Glutamatergic neuron (in vitro differentiated cells): Measurements from ENCODE around the gene CYLD. TPM values are rescaled to one million over a fixed set of nuclear protein-coding genes. Genes with fewer than 3 reads are reported as not detected.

Experiments used
- DNase-seq: peaks from one replicate; pipeline ENCODE4 v3.0.0; 2022
- H3K27ac Mint-ChIP-seq: one replicate; pipeline ENCODE4 v1.8.0; 2020; ENCODE audit warnings: mild to moderate bottlenecking, mixed read lengths, inconsistent platforms; ENCODE audit not compliant: unreplicated experiment
- H3K27me3 Mint-ChIP-seq: one replicate; pipeline ENCODE4 v1.8.0; 2020; ENCODE audit warnings: mild to moderate bottlenecking, moderate library complexity, mixed read lengths, inconsistent platforms; ENCODE audit not compliant: unreplicated experiment
- H3K36me3 Mint-ChIP-seq: one replicate; pipeline ENCODE4 v1.8.0; 2020; ENCODE audit warnings: mild to moderate bottlenecking, mixed read lengths, inconsistent platforms; ENCODE audit not compliant: unreplicated experiment
- H3K4me1 Mint-ChIP-seq: one replicate; pipeline ENCODE4 v1.8.0; 2020; ENCODE audit warnings: mild to moderate bottlenecking, low read depth, mixed read lengths, inconsistent platforms; ENCODE audit not compliant: unreplicated experiment
- H3K4me3 Mint-ChIP-seq: one replicate; pipeline ENCODE4 v1.8.0; 2020; ENCODE audit warnings: mild to moderate bottlenecking, mixed read lengths, inconsistent platforms; ENCODE audit not compliant: unreplicated experiment
- H3K9me3 Mint-ChIP-seq: one replicate; pipeline ENCODE4 v1.8.0; 2020; ENCODE audit warnings: mild to moderate bottlenecking, moderate library complexity, mixed read lengths, inconsistent platforms; ENCODE audit not compliant: unreplicated experiment
- long read RNA-seq: library from polyadenylated mRNA; unstranded; transcript quantifications from one replicate; pipeline ENCODE4 v2.0.0, GENCODE V29; 2020; ENCODE audit not compliant: unreplicated experiment
- total RNA-seq: library from RNA; stranded (reverse); fragmentation: NEBNext Ultra II Directional; extraction: Animal tissue kit (Norgen Biotek cat#: 25700); gene quantifications from one replicate; pipeline ENCODE4 v1.2.1, GENCODE V29; 2021; ENCODE audit not compliant: unreplicated experiment
- TF ChIP-seq, protein P1 (sequence below): fragments of 200-600 bp; sonication (generic); IDR thresholded peaks from one replicate; pipeline ENCODE4 v1.5.0; 2021; ENCODE audit not compliant: partially characterized antibody, unreplicated experiment

CYLD gene
- 39.5 TPM for total RNA-seq
- long read RNA-seq, partial matches to known transcripts, result 1 of 2 reads
- long read RNA-seq, other reads (novel, unspliced or antisense), result 1 of 2 reads

DNA sequence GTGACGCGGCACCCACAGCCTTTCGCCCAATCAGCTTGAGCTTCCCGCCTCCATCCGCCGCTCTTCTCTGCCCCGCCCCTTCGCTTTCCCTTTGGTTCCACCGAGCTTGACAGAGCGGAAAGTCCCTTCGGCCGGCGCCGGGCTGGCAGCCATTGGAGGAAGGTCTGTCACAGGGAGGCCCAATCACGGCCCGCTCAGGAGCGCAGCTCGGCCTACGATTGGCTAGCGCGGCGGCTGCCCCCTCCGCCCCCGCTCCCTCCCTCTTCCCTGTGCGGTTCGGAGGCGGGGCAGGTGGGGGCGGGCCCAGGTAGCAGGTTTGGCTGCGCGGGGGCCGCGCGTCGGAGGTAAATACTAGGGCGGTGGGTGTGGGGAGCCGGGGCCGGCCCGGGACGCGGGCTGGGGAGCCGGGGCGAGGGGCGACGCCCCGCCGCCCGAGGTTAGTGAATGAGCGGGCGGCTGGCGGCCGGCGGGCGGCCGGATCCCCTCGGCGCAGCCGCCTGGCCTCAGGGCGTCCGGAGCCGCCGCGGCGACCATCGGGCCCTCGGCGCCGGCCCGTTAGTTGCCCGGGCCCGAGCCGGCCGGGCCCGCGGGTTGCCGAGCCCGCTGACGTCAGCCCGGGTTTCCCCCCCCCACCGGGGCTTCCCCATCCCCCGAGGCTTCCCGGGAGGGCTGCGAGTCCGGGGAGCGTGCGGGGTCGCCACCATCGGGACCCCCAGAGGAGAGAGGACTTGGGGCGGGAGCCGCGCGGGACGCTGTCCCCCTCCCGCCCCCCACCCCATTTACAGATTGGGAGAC is at the start of gene CYLD:
CYLD (plus strand) TSS at position 306 of the 795 bp plus-strand sequence. CDS start 7,613 bp downstream, outside the sequence.
- peaks cover 7% of the 10 kb centered on the region for H3K9me3 Mint-ChIP-seq
- TF ChIP-seq, protein P1, sequence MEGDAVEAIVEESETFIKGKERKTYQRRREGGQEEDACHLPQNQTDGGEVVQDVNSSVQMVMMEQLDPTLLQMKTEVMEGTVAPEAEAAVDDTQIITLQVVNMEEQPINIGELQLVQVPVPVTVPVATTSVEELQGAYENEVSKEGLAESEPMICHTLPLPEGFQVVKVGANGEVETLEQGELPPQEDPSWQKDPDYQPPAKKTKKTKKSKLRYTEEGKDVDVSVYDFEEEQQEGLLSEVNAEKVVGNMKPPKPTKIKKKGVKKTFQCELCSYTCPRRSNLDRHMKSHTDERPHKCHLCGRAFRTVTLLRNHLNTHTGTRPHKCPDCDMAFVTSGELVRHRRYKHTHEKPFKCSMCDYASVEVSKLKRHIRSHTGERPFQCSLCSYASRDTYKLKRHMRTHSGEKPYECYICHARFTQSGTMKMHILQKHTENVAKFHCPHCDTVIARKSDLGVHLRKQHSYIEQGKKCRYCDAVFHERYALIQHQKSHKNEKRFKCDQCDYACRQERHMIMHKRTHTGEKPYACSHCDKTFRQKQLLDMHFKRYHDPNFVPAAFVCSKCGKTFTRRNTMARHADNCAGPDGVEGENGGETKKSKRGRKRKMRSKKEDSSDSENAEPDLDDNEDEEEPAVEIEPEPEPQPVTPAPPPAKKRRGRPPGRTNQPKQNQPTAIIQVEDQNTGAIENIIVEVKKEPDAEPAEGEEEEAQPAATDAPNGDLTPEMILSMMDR, result no peak
- peak within 1 kb of the TSS; percentile 83 for H3K4me3 Mint-ChIP-seq
- peaks cover 3% of the 10 kb centered on the region for H3K27me3 Mint-ChIP-seq
- no peaks in the 10 kb centered on the region for H3K36me3 Mint-ChIP-seq
- peak; percentile 99 for DNase-seq
- peaks cover 2% of the 10 kb centered on the region for H3K4me1 Mint-ChIP-seq
- H3K27ac Mint-ChIP-seq, result no peak within 1 kb of the TSS

DNA sequence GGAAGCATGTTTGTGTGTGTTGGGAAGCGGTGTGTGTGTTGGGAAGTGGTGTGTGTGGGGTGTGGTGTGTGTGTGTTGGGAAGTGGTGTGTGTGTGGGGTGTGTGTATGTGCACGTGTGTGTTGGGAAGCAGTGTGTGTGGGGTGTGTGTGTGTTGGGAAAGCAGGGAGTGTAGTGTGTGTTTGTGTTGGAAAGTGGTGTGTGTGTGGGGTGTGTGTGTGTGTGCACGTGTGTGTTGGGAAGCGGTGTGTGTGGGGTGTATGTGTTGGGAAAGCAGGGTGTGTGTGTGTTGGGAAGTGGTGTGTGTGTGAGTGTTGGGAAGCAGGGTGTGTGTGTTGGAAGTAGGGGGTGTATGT is 49.3 kb upstream of the CYLD start:
- no peaks in the 10 kb centered on the region for H3K36me3 Mint-ChIP-seq
- TF ChIP-seq, protein P1, result no peak

DNA sequence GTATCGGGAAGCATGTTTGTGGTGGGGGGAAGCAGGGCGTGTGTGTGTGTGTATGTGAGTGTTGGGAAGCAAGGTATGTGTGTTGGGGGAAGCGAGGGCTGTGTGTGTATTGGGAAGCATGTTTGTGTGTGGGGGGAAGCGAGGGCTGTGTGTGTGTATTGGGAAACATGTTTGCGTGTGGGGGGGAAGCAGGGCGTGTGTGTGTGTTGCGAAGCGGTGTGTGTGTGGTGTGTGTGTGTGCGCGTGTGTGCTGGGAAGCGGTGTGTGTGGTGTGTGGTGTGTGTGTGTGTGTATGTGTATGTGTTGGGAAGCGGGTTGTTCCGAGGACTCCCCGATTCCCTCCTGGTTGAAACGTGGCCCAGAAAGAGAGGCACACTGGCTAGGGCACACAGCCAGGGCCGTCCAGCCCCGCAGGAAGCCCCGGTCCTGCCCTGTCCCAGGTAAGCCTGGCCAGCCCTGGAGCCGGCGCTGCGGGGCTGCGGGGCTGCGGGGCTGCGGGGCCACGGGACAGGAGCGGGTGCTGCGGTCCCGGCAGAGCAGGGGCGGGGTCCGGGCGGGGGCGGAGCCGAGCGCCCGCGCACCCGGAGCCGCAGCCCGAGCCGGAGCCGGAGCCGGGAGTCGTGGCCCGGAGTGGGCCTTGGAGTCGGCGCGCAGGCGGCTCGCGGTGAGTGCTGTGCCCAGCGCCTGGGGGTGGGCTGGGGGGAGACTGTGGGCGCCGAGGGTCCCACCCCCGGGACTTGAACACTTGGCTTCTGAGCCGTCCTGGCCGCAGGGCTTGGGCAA is 48.7 kb upstream of the CYLD start, which contains the start of gene NOD2:
NOD2 (plus strand) TSS at position 608 of the 783 bp plus-strand sequence. CDS start 5,890 bp downstream, outside the sequence.
- no peaks in the 10 kb centered on the region for H3K36me3 Mint-ChIP-seq
- H3K27me3 Mint-ChIP-seq, result peaks cover 9% of the 10 kb centered on the region
- peak; percentile 30 for DNase-seq
- TF ChIP-seq, protein P1, result no peak
- H3K9me3 Mint-ChIP-seq, result peaks cover 5% of the 10 kb centered on the region
- H3K27ac Mint-ChIP-seq, result no peak within 1 kb of the TSS
- peaks cover 1% of the 10 kb centered on the region for H3K4me1 Mint-ChIP-seq
- H3K4me3 Mint-ChIP-seq, result peak within 1 kb of the TSS; percentile 84

More for the DNA sequence above, 49.3 kb upstream of the CYLD start:
- peaks cover 5% of the 10 kb centered on the region for H3K9me3 Mint-ChIP-seq
- H3K27ac Mint-ChIP-seq, result no peak overlapping the region
- peaks cover 9% of the 10 kb centered on the region for H3K27me3 Mint-ChIP-seq
- DNase-seq, result no peak
- peaks cover 4% of the 10 kb centered on the region for H3K4me1 Mint-ChIP-seq
- H3K4me3 Mint-ChIP-seq, result peak overlapping the region; percentile 84

DNA sequence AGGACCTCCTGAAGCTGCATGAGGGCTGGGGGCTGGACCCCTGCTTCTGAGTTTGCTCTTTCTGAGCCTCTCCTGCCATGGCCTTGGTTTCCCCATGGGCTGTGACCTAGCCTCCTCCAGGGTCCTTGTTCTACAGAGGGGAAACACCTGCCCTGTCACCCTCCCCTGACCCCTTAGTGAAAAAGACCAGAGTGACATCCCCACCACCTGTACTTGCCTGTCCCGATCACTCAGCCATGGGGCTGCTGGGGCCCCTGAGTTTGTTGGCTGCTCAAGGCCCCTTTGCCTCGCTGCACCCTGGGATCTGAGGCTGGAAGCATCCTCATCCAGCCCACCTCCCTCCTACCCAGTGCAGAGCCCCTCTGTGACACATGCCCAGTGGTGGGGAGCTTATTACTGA is 47.7 kb upstream of the CYLD start:
- Mint-ChIP-seq H3K9me3 (peaks cover 5% of the 10 kb centered on the region), H3K36me3 (no peaks in the 10 kb centered on the region), H3K4me3 (peak overlapping the region; percentile 74), H3K4me1 (no peaks in the 10 kb centered on the region), H3K27me3 (peaks cover 10% of the 10 kb centered on the region), H3K27ac (no peak overlapping the region)
- DNase-seq, result no peak
- TF ChIP-seq, protein P1, result no peak
